ENCODE results near the gene OLFML2B. TPM values are rescaled to one million over a fixed set of nuclear protein-coding genes. Genes with fewer than 3 reads are reported as not detected.

Gene OLFML2B
- total and polyA plus RNA-seq, 2 experiments from 2014 or later, result 0.36 to 1.9 TPM

- no peak for DNase-seq (ENCODE audit: low read depth in 1 of 2, low spot score in 1 of 2)
- H3K4me3 ChIP-seq, result no peak overlapping the region
Observed at GRCh38 chr1:162033428-162033827, 9.8 kb upstream of the OLFML2B start.

GRCh38 chr1:162030759-162031280 lies 7.2 kb upstream of the OLFML2B start:
- Histone ChIP-seq H3K27ac (no peak overlapping the region), H3K36me3 (no peaks in the 10 kb centered on the region), H3K4me1 (ENCODE audit: low read depth) (no peaks in the 10 kb centered on the region), H3K4me3 (no peak overlapping the region), H3K9me3 (ENCODE audit: low read depth) (no peaks in the 10 kb centered on the region), H3K27me3 (peaks cover 44% of the 10 kb centered on the region)
- DNase-seq (ENCODE audit: low read depth in 1 of 2, low spot score in 1 of 2), result no peak
- TF ChIP-seq, protein P1, sequence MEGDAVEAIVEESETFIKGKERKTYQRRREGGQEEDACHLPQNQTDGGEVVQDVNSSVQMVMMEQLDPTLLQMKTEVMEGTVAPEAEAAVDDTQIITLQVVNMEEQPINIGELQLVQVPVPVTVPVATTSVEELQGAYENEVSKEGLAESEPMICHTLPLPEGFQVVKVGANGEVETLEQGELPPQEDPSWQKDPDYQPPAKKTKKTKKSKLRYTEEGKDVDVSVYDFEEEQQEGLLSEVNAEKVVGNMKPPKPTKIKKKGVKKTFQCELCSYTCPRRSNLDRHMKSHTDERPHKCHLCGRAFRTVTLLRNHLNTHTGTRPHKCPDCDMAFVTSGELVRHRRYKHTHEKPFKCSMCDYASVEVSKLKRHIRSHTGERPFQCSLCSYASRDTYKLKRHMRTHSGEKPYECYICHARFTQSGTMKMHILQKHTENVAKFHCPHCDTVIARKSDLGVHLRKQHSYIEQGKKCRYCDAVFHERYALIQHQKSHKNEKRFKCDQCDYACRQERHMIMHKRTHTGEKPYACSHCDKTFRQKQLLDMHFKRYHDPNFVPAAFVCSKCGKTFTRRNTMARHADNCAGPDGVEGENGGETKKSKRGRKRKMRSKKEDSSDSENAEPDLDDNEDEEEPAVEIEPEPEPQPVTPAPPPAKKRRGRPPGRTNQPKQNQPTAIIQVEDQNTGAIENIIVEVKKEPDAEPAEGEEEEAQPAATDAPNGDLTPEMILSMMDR (IDR thresholded peaks at IDR 0.05; ENCODE audit: low read depth, low read length), result no peak

More at GRCh38 chr1:162033428-162033827, 9.8 kb upstream of the OLFML2B start:
- Histone ChIP-seq H3K27ac (no peak overlapping the region), H3K36me3 (no peaks in the 10 kb centered on the region), H3K9me3 (ENCODE audit: low read depth) (no peaks in the 10 kb centered on the region), H3K27me3 (peaks cover 30% of the 10 kb centered on the region), H3K4me1 (ENCODE audit: low read depth) (no peaks in the 10 kb centered on the region)
- TF ChIP-seq, protein P1 (IDR thresholded peaks at IDR 0.05; ENCODE audit: low read depth, low read length), result no peak

DNA sequence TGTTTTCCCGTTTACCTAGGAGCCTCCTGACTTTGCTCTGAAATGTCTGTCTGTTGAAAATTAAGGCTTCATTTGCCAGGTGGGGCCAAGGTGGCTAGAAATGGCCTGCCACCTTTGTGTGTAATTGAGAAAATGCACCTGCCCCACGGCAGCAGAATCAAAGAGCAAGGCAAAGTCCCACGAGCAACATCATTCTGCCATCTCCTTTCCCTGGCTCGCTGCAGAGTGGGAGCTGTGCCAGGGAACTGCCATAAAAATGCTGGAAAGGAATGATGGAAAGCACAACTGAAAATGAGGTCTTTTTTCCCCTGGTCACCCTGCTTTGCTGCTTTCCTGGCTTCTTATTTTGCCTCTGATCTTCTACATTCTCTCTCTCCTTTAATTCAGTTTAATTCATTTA lies 5.5 kb upstream of the OLFML2B start:
- H3K27ac ChIP-seq, result no peak overlapping the region
- TF ChIP-seq, protein P1 (IDR thresholded peaks at IDR 0.05; ENCODE audit: low read depth, low read length), result no peak
- no peak for DNase-seq (ENCODE audit: low read depth in 1 of 2, low spot score in 1 of 2)
- H3K4me3 ChIP-seq, result no peak overlapping the region
- H3K4me1 ChIP-seq (ENCODE audit: low read depth), result no peaks in the 10 kb centered on the region
- H3K27me3 ChIP-seq, result peaks cover 61% of the 10 kb centered on the region
- H3K36me3 ChIP-seq, result no peaks in the 10 kb centered on the region
- H3K9me3 ChIP-seq (ENCODE audit: low read depth), result no peaks in the 10 kb centered on the region

- no peaks in the 10 kb centered on the region for H3K9me3 ChIP-seq (ENCODE audit: low read depth)
- H3K27me3 ChIP-seq, result peaks cover 65% of the 10 kb centered on the region
- TF ChIP-seq, protein P1 (IDR thresholded peaks at IDR 0.05; ENCODE audit: low read depth, low read length), result no peak
- H3K27ac ChIP-seq, result no peak overlapping the region
- H3K36me3 ChIP-seq, result no peaks in the 10 kb centered on the region
- DNase-seq (ENCODE audit: low read depth in 1 of 2, low spot score in 1 of 2), result peak in 1 of 2 donors; percentile 17
- no peaks in the 10 kb centered on the region for H3K4me1 ChIP-seq (ENCODE audit: low read depth)
- no peak overlapping the region for H3K4me3 ChIP-seq
Observed at GRCh38 chr1:162028726-162029125, 5.1 kb upstream of the OLFML2B start.

DNA sequence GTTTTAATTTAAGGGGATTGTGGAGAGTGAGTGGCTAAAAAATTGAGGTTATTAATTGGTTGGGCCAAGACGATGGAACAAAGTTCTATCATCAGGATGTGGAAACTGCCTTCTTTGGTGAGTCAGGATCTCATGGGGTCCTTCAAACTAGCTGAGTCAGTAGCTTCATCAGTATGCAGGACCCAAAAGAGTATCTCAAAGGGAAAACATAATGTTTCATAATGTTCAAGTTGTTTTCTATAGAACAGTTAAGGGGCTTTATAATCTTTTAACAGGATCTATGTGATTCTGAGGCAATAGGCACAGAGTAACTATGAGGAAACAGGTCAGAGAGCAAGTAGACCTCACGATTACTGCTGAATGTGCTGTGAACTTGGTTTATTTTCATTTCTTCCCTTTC lies 3.2 kb upstream of the OLFML2B start:
- peak in 1 of 2 donors; percentile 43 for DNase-seq (ENCODE audit: low read depth in 1 of 2, low spot score in 1 of 2)
- Histone ChIP-seq H3K9me3 (ENCODE audit: low read depth) (no peaks in the 10 kb centered on the region), H3K4me1 (ENCODE audit: low read depth) (no peaks in the 10 kb centered on the region), H3K27ac (no peak overlapping the region), H3K27me3 (peaks cover 74% of the 10 kb centered on the region), H3K36me3 (no peaks in the 10 kb centered on the region), H3K4me3 (no peak overlapping the region)
- TF ChIP-seq, protein P1 (IDR thresholded peaks at IDR 0.05; ENCODE audit: low read depth, low read length), result no peak
